HG02973 (cell line): ENCODE data around the gene TMEM151B.
"Not testable (repeated sequence)": the region's sequence is repeated elsewhere in the genome, so short reads cannot be mapped to it uniquely, and the experiment has no call there.

Experiments
- ATAC-seq: cut with Tn5 transposase; IDR thresholded peaks from one replicate; pipeline ENCODE4 v1.9.1; 2021; ENCODE audit warnings: moderate library complexity; ENCODE audit not compliant: unreplicated experiment

The TMEM151B gene

GRCh38 chr6:44269921-44270525 is at the start of gene TMEM151B:
Gene TMEM151B, plus strand, starts transcription at chr6:44270450. Its CDS starts 293 bp downstream, at chr6:44270743.
- ATAC-seq = no peak

- ATAC-seq = no peak
These were observed 49.3 kb upstream of the TMEM151B start for GRCh38 chr6:44220913-44221290.

GRCh38 chr6:44221291-44221960 is 48.8 kb upstream of the TMEM151B start:
- ATAC-seq = peak; percentile 38

GRCh38 chr6:44221961-44222335 is 48.3 kb upstream of the TMEM151B start:
- ATAC-seq = no peak

- ATAC-seq = no peak
These were observed 47.5 kb upstream of the TMEM151B start for GRCh38 chr6:44222486-44223318.

GRCh38 chr6:44223319-44224028 is 46.8 kb upstream of the TMEM151B start, which contains the start of gene SLC29A1:
Gene SLC29A1, plus strand, starts transcription at chr6:44223595. Its CDS starts 3,719 bp downstream, at chr6:44227314.
- peak; percentile 39 for ATAC-seq

GRCh38 chr6:44224029-44224964 is 46.0 kb upstream of the TMEM151B start:
- ATAC-seq = no peak

- ATAC-seq = no peak
These were observed 45.3 kb upstream of the TMEM151B start for GRCh38 chr6:44224965-44225305.

GRCh38 chr6:44225579-44226325 is 44.5 kb upstream of the TMEM151B start:
- no peak for ATAC-seq

GRCh38 chr6:44226368-44227147 is 43.7 kb upstream of the TMEM151B start:
- no peak for ATAC-seq

GRCh38 chr6:44227148-44227793 is 43.0 kb upstream of the TMEM151B start:
- ATAC-seq = no peak

GRCh38 chr6:44228031-44228430 is 42.2 kb upstream of the TMEM151B start:
- no peak for ATAC-seq

- no peak for ATAC-seq
These were observed 41.8 kb upstream of the TMEM151B start for GRCh38 chr6:44228433-44228832.

GRCh38 chr6:44228836-44229235 is 41.4 kb upstream of the TMEM151B start:
- ATAC-seq = no peak

- ATAC-seq = no peak
These were observed 40.7 kb upstream of the TMEM151B start for GRCh38 chr6:44229376-44230033.

GRCh38 chr6:44230034-44230675 is 40.1 kb upstream of the TMEM151B start:
- ATAC-seq = no peak

GRCh38 chr6:44231426-44231825 is 38.8 kb upstream of the TMEM151B start:
- ATAC-seq = not testable (repeated sequence)
